Sigmoid colon (tissue), 4 donors: Measurements from ENCODE around the gene LST1.

ENCODE experiments used
- POLR2A ChIP-seq, 2 donors: fragments of 450-650 bp; IDR thresholded peaks; one replicate each; pipeline ENCODE4 v1.6.1; 2016; ENCODE audit warnings: antibody characterized with exemption in 2 of 2, mild to moderate bottlenecking in 2 of 2, moderate library complexity in 2 of 2
- POLR2AphosphoS5 ChIP-seq, 4 donors: sonication (generic); formaldehyde crosslinking; IDR thresholded peaks; one replicate each; pipeline ENCODE4 v1.6.1; 2017; ENCODE audit warnings: antibody characterized with exemption in 4 of 4
- TF ChIP-seq, protein P1 (sequence below), 4 experiments: fragments of 450-650 bp in 3 of 4; fragments of 200-600 bp in 1 of 4; IDR thresholded peaks; one replicate each; pipeline ENCODE4 v1.5.1; 2016 to 2019; ENCODE audit warnings: antibody characterized with exemption in 4 of 4, mild to moderate bottlenecking in 3 of 4, moderate library complexity in 2 of 4

GRCh38 chr6:31545291-31545690 lies 40.8 kb upstream of the LST1 start:
- TF ChIP-seq, protein P1, sequence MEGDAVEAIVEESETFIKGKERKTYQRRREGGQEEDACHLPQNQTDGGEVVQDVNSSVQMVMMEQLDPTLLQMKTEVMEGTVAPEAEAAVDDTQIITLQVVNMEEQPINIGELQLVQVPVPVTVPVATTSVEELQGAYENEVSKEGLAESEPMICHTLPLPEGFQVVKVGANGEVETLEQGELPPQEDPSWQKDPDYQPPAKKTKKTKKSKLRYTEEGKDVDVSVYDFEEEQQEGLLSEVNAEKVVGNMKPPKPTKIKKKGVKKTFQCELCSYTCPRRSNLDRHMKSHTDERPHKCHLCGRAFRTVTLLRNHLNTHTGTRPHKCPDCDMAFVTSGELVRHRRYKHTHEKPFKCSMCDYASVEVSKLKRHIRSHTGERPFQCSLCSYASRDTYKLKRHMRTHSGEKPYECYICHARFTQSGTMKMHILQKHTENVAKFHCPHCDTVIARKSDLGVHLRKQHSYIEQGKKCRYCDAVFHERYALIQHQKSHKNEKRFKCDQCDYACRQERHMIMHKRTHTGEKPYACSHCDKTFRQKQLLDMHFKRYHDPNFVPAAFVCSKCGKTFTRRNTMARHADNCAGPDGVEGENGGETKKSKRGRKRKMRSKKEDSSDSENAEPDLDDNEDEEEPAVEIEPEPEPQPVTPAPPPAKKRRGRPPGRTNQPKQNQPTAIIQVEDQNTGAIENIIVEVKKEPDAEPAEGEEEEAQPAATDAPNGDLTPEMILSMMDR (IDR thresholded peaks at IDR 0.05): no peak
- TF ChIP-seq POLR2AphosphoS5 (IDR thresholded peaks at IDR 0.05): no peak
- no peak for TF ChIP-seq POLR2A (IDR thresholded peaks at IDR 0.05)
